HG02571 (cell line): ENCODE measurements around the gene GDPD5.
"Not testable (repeated sequence)": the region's sequence is repeated elsewhere in the genome, so short reads cannot be mapped to it uniquely, and the experiment has no call there.

ENCODE experiments used
- ATAC-seq: cut with Tn5 transposase; IDR thresholded peaks from one replicate; pipeline ENCODE4 v1.9.1; 2021; ENCODE audit warnings: mild to moderate bottlenecking, moderate library complexity; ENCODE audit not compliant: unreplicated experiment

GDPD5 gene

DNA sequence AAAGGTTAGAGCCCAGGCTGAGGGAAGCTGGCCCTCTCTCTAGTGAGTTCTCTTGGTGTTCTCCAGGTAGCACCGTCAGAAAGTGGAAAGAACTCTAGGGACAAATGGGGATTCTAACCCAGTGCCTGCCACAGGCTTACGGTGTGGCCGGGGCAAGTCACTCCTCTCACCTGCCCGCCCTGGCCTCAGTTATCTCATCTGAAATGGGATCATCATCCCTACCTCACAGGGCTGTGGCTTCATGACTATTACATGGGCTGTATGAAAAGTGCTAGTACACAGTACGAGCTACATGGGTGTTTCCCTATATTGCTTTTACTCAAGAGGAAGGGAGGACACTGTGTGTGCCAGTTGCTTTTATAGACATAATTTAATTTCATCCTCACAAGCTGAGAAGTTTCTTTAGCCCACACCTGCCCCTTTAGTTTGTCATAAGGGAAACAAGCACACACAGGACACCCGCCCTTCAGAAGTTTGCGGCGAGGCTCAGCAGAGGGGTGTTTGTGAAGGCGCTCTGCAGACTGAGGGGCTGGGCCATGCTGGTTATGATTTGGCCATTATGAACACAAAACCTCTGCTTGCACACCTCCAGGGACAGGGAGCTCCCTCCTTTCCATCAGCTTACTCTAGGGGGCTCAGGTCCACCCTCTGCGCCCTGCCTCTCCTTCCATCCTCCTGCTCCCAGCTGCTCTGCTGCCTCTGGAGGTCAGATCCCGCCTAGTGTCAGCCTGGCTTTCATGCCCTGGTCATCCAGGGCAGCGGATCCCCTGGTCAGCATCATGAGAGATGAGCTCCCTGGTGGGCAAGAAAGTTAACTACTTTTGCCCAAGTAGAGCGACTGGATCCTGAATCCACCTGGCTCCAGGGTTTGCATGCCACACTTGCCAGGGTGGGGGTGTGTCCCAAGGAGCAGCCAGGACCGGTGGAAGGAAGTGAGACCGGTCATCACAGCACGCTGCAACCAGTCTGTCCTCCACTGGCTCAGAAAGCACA lies 93.9 kb downstream of the GDPD5 start:
- no peak for ATAC-seq

DNA sequence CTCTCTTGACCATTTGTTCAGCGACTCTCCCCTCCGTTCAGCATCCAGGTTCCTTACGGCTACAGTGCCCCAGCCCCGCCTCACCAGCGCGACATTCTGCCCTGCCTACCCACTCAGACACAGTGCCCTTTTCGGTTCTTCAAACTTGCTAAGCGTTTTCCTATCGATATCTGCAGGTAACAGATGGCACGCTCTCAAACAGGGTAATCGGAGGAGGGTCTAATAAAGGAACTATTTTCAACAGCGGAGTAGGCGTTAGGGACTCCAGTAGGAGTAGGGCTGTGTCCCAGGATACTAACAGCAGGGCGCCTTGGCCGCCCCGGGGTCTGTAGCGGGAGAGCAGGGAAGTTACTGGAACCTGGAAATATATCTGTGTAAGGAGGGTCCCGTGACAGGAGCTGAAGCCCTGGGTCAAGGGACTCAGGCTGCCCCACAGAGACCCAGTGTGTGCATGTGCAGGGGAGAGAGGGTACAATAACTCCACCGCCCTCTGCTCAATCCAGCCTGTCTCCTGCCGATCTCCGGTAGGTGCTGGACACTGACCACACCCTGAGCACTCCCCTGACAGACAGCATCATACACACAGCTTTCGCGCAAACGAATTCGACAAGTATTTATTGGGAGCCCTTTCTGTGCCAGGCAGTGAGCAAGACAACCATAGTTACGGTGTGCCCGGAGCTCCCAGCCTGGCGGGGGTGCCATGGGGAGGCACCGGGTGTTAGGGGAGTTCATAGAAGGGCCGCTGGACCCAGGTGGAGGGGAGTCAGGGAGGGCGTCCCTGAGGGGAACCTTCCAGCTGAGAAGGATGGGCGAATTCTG lies 94.8 kb downstream of the GDPD5 start:
- ATAC-seq: no peak

GRCh38 chr11:75429902-75430713 lies 95.6 kb downstream of the GDPD5 start:
- ATAC-seq: no peak

- ATAC-seq: no peak
Observed at GRCh38 chr11:75429641-75429901, 96.2 kb downstream of the GDPD5 start.

DNA sequence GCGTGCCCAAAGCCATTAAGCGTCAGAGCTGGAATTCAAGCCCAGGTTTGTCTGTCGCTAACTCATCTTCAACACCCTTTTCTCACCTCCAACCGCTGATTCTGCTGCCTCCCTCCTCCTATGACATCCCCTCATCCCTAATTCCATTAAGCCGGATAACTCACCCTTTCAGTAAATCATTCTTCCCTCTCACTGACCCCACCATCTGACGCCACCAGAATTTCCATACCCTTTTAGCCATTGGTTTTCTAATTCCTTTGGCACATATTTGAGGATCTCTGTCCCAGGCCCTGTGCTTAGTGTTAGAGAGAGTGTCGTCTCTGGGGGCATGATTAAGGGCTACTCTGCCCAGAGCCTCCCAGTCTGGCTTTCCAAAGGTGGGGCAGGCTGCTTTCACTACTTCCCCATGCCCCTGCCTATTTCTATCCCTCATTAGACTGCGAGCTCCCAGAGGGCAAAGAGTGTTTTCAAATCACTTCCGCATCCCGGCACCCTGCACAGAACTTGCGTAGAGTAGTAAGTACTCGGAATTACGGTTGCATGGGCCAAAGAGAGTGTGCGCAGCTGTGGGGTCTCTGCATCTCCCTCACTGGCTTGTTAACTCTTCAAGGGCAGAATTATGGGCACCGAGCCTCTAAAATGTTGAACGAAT lies 96.6 kb downstream of the GDPD5 start:
- no peak for ATAC-seq

GRCh38 chr11:75428281-75428724 lies 97.4 kb downstream of the GDPD5 start:
- ATAC-seq: peak; percentile 85

DNA sequence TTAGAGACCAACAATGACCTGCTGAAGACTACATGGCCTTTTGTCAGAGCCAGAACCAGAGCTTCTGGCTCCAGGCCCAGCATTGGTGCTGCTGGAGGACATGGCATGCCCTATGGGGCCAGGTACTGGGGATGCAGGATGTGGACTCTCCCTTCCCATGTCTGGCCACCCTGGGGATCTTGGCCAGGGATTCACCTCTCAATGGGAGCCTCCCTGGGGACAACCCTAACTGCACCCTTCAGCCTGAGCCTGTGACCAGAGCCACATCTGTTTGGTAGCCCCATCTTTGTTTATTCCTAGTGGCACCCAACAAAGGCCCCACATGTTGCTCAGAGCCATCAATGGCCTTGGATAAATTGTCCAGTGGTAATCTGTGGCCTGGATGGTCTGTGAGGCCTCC lies 98.6 kb downstream of the GDPD5 start:
- ATAC-seq: no peak

- no peak for ATAC-seq
Observed at GRCh38 chr11:75426720-75427086, 99.0 kb downstream of the GDPD5 start.

DNA sequence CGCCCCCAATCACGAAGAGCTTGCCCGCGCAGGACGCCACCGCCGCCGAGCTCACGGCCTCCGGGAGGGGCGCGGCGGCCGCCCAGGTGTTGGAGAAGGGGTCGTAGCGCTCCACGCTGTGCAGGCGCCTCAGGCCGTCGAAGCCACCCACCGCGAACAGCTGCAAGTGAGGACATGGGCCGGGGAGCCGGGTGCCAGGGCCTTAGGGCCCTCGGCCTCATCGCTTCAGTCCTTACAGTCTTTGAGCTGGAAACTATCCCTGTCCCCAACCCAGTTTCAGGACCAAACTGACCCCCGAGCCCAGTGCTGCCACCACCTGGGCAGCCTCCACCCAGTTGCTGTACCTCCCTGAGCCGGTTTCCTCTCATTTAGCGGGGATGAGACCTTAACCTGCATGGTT lies 100.3 kb downstream of the GDPD5 start:
- ATAC-seq: no peak

DNA sequence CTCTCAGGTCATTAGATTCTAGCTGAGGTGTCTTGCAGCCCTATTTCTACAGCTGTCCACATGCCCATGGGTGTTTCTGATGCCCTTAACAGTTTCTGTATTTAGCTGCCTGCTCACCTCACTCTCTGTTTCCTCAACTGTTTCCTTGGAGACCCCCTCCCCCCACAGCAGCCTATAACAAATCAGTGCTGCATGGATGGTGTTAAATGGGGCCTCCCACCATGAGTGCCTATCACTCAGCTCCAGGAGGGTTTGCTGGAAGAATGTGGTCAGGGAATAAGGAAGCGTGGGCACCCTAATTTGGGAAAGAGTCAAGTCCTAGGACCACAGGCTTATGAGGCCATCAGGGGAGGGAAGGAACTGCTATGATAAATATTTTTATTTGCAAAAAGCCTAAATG lies 101.3 kb downstream of the GDPD5 start:
- no peak for ATAC-seq

- ATAC-seq: no peak
Observed at GRCh38 chr11:75423721-75424120, 102.0 kb downstream of the GDPD5 start.

- ATAC-seq: no peak
Observed at GRCh38 chr11:75422248-75423231, 103.2 kb downstream of the GDPD5 start.

GRCh38 chr11:75421902-75422247 lies 103.9 kb downstream of the GDPD5 start:
- no peak for ATAC-seq

- no peak for ATAC-seq
Observed at GRCh38 chr11:75421035-75421602, 104.6 kb downstream of the GDPD5 start.

DNA sequence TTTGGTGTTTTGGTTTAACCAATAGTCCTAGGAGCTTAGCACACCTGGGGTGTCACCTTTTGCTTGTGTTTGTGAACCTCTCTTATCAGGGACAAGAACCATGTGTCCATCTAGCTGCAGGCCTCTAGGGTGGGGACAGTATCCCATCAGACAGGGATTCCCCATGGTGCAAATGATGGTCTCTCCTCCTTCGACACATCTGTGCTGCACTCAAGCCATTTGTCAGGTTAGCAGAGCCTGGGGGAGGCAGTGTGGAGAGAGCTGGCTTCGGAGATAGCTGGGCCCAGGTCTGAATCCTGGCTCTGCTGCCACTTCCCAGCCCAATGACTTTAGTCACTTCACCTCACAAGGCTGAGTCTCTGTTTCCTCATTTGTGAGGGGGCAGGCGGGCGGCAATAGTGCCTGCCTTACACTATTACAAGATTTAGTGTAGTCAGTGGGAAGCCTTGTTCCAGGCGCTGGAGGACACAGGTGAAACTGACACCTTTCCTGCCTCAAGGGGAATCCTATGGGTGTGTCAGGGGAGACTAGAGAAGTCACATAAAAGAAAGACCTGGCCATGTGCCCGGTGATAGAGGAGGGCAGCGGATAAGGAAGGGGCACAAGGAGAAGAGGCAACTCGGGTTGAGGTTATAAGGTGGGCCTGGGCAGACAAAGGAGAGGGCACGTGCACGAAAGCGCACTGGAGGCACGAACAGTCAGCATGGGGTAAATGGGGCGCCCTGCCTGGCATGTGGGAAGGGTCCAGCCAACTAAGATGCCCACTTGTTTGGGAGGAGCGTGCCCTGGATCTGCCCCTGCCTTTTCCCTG lies 105.3 kb downstream of the GDPD5 start:
- ATAC-seq: no peak

- no peak for ATAC-seq
Observed at GRCh38 chr11:75413864-75414263, 111.9 kb downstream of the GDPD5 start.

DNA sequence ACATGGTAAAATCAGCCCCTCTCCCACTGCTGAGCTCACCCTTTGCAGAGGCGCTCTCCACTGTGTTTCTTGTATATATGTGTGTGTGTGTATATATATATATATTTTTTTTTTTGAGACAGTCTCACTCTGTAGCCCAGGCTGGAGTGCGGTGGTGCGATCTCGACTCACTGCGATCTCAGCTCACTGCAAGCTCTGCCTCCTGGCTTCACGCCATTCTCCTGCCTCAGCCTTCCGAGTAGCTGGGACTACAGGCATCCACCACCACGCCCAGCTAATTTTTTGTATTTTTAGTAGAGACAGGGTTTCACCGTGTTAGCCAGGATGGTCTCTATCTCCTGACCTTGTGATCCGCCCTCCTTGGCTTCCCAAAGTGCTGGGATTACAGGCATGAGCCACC lies 112.6 kb downstream of the GDPD5 start:
- ATAC-seq: not testable (repeated sequence)

DNA sequence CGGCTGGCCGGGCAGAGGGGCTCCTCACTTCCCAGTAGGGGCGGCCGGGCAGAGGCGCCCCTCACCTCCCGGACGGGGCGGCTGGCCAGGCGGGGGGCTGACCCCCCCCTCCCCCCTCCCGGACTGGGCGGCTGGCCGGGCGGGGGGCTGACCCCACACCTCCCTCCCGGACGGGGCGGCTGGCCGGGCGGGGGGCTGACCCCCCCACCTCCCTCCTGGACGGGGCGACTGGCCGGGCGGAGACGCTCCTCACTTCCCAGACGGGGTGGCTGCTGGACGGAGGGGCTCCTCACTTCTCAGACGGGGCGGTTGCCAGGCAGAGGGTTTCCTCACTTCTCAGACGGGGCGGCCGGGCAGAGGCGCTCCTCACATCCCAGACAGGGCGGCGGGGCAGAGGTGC lies 115.8 kb downstream of the GDPD5 start:
- not testable (repeated sequence) for ATAC-seq

- no peak for ATAC-seq
Observed at GRCh38 chr11:75408957-75409219, 116.9 kb downstream of the GDPD5 start.
